ENCODE results near the gene SSTR3.
"Not testable (repeated sequence)": the region's sequence is repeated elsewhere in the genome, so short reads cannot be mapped to it uniquely, and the experiment has no call there.

Gene SSTR3

GRCh38 chr22:37183432-37184379 lies 28.6 kb downstream of the SSTR3 start:
- no peak for DNase-seq

GRCh38 chr22:37182949-37183245 lies 29.4 kb downstream of the SSTR3 start:
- DNase-seq: no peak

- DNase-seq: no peak
Observed at GRCh38 chr22:37182101-37182948, 30.0 kb downstream of the SSTR3 start.

GRCh38 chr22:37181681-37182080 lies 30.6 kb downstream of the SSTR3 start:
- no peak for DNase-seq

GRCh38 chr22:37180531-37181231 lies 31.6 kb downstream of the SSTR3 start:
- no peak for DNase-seq

- DNase-seq: no peak
Observed at GRCh38 chr22:37179622-37180420, 32.5 kb downstream of the SSTR3 start.

- no peak for DNase-seq
Observed at GRCh38 chr22:37179126-37179470, 33.2 kb downstream of the SSTR3 start.

GRCh38 chr22:37178350-37179125 lies 33.7 kb downstream of the SSTR3 start:
- peak in 2 of 56 donors; percentile 15 to 30 for DNase-seq

- DNase-seq: no peak
Observed at GRCh38 chr22:37177755-37178154, 34.5 kb downstream of the SSTR3 start.

GRCh38 chr22:37177221-37177620 lies 35.1 kb downstream of the SSTR3 start:
- no peak for DNase-seq

- peak in 18 of 56 donors; percentile 6 to 46 (median 20) for DNase-seq
Observed at GRCh38 chr22:37176464-37177061, 35.7 kb downstream of the SSTR3 start.

GRCh38 chr22:37175414-37176281 lies 36.6 kb downstream of the SSTR3 start:
- no peak for DNase-seq

GRCh38 chr22:37174964-37175363 lies 37.3 kb downstream of the SSTR3 start:
- no peak for DNase-seq

GRCh38 chr22:37173709-37174108 lies 38.6 kb downstream of the SSTR3 start:
- DNase-seq: no peak

GRCh38 chr22:37172266-37173245 lies 39.7 kb downstream of the SSTR3 start:
- DNase-seq: no peak

GRCh38 chr22:37171662-37172061 lies 40.6 kb downstream of the SSTR3 start:
- DNase-seq: no peak

- DNase-seq: not testable (repeated sequence)
Observed at GRCh38 chr22:37170689-37171405, 41.4 kb downstream of the SSTR3 start.
